Liver (tissue), 9 donors: Measurements from ENCODE around the gene ROPN1L. TPM values are rescaled to one million over a fixed set of nuclear protein-coding genes. Genes with fewer than 3 reads are reported as not detected.

Source experiments
- DNase-seq: peaks from one replicate; pipeline ENCODE4 v3.0.0-alpha.2; 2017; ENCODE audit warnings: low spot score
- H3K27ac ChIP-seq, 2 donors: one replicate each; pipeline ENCODE4 v1.7.0; 2013; ENCODE audit warnings: inconsistent platforms in 2 of 2, low read length in 2 of 2, control low read depth in 1 of 2, low read depth in 1 of 2, mild to moderate bottlenecking in 1 of 2
- H3K27me3 ChIP-seq, 4 donors: one replicate each; pipeline versions ENCODE4 v1.6.1 to v1.7.0; 2013; ENCODE audit warnings: low read length in 3 of 4, inconsistent platforms in 1 of 4, mild to moderate bottlenecking in 1 of 4, moderate library complexity in 1 of 4; ENCODE audit not compliant: control insufficient read depth in 4 of 4, insufficient read depth in 4 of 4
- H3K36me3 ChIP-seq, 4 donors: one replicate each; pipeline versions ENCODE4 v1.6.1 to v1.7.0; 2013; ENCODE audit warnings: low read length in 3 of 4, mild to moderate bottlenecking in 3 of 4, low read depth in 1 of 4, moderate library complexity in 1 of 4; ENCODE audit not compliant: control insufficient read depth in 4 of 4, insufficient read depth in 3 of 4
- H3K4me1 ChIP-seq, 4 donors: one replicate each; pipeline versions ENCODE4 v1.6.1 to v1.7.0; 2013; ENCODE audit warnings: low read length in 3 of 4, mild to moderate bottlenecking in 3 of 4, moderate library complexity in 1 of 4; ENCODE audit not compliant: control insufficient read depth in 4 of 4, insufficient read depth in 4 of 4
- H3K4me3 ChIP-seq, 3 donors: one replicate each; pipeline versions ENCODE4 v1.6.1 to v1.7.0; 2013; ENCODE audit warnings: low read length in 3 of 3, control low read depth in 1 of 3, low read depth in 1 of 3, mild to moderate bottlenecking in 1 of 3
- H3K9ac ChIP-seq, 2 donors: one replicate each; pipeline ENCODE4 v1.7.0; 2013; ENCODE audit warnings: low read length in 2 of 2, mild to moderate bottlenecking in 2 of 2, moderate library complexity in 2 of 2, control low read depth in 1 of 2, low read depth in 1 of 2
- H3K9me3 ChIP-seq, 4 donors: one replicate each; pipeline versions ENCODE4 v1.6.1 to v1.7.0; 2013; ENCODE audit warnings: low read length in 3 of 4; ENCODE audit not compliant: control insufficient read depth in 4 of 4
- ATF3 ChIP-seq: IDR thresholded peaks from 2 replicates; pipeline ENCODE4 v1.6.1; 2016; ENCODE audit warnings: antibody characterized with exemption
- EGR1 ChIP-seq, 2 donors: IDR thresholded peaks; 2 replicates each; pipeline ENCODE4 v1.6.1; 2016 to 2018; ENCODE audit warnings: antibody characterized with exemption in 2 of 2, low read depth in 2 of 2
- FOXA1 ChIP-seq: IDR thresholded peaks from 2 replicates; pipeline ENCODE4 v1.6.1; 2016; ENCODE audit warnings: antibody characterized with exemption
- FOXA2 ChIP-seq: IDR thresholded peaks from 2 replicates; pipeline ENCODE4 v1.6.1; 2016; ENCODE audit warnings: antibody characterized with exemption
- GABPA ChIP-seq, 2 donors: IDR thresholded peaks in 1 of 2; conservative IDR thresholded peaks in 1 of 2; 2 replicates each; pipeline ENCODE4 v1.6.1; 2016; ENCODE audit warnings: antibody characterized with exemption in 2 of 2, mild to moderate bottlenecking in 1 of 2, moderate library complexity in 1 of 2
- HNF4A ChIP-seq, 2 donors: conservative IDR thresholded peaks; 2 replicates each; pipeline ENCODE4 v1.6.1; 2016; ENCODE audit warnings: antibody characterized with exemption in 2 of 2, mild to moderate bottlenecking in 2 of 2
- HNF4G ChIP-seq: IDR thresholded peaks from 2 replicates; pipeline ENCODE4 v1.6.1; 2016; ENCODE audit warnings: antibody characterized with exemption
- NR2F2 ChIP-seq: IDR thresholded peaks from 2 replicates; pipeline ENCODE4 v1.6.1; 2016; ENCODE audit warnings: antibody characterized with exemption
- RAD21 ChIP-seq, 2 donors: IDR thresholded peaks; 2 replicates each; pipeline ENCODE4 v1.6.1; 2016; ENCODE audit warnings: antibody characterized with exemption in 2 of 2, mild to moderate bottlenecking in 2 of 2
- RXRA ChIP-seq, 2 donors: IDR thresholded peaks; 2 replicates each; pipeline ENCODE4 v1.6.1; 2017 to 2018; ENCODE audit warnings: antibody characterized with exemption in 2 of 2, mild to moderate bottlenecking in 1 of 2
- SP1 ChIP-seq: IDR thresholded peaks from 2 replicates; pipeline ENCODE4 v1.6.1; 2018; ENCODE audit warnings: antibody characterized with exemption, mild to moderate bottlenecking
- TAF1 ChIP-seq: conservative IDR thresholded peaks from 2 replicates; pipeline ENCODE4 v1.6.1; 2016; ENCODE audit warnings: antibody characterized with exemption, mild to moderate bottlenecking
- YY1 ChIP-seq: IDR thresholded peaks from 2 replicates; pipeline ENCODE4 v1.6.1; 2016; ENCODE audit warnings: antibody characterized with exemption, mild to moderate bottlenecking
- WGBS: extraction: QIAGEN DNeasy Blood & Tissue Kit; methylation state at CpG from one replicate; pipeline ENCODE4 v1.1.7; 2013; 5-methylcytosine and 5-hydroxymethylcytosine counted together
- polyA plus RNA-seq, 2 donors: library from polyadenylated mRNA; stranded (reverse) in 1 of 2; unstranded in 1 of 2; fragments of 200-250 nt in 1 of 2; fragments of >200 nt in 1 of 2; fragmentation: Nextera tagmentation in 1 of 2; extraction: Ambion mirVana in 1 of 2; gene quantifications; one replicate each; pipeline versions ENCODE4 v1.2.1 to v1.2.3, GENCODE V29; 2013 to 2015
- total RNA-seq, 2 donors: library from RNA; depleted of rRNA; stranded (reverse); fragments of >200 nt; gene quantifications; one replicate each; pipeline ENCODE4 v1.2.3, GENCODE V29; 2014
- TF ChIP-seq, protein P1 (sequence below): IDR thresholded peaks from 2 replicates; pipeline ENCODE4 v1.6.1; 2016; ENCODE audit warnings: antibody characterized with exemption, mild to moderate bottlenecking
- TF ChIP-seq, protein P2 (sequence below): IDR thresholded peaks from 2 replicates; pipeline ENCODE4 v1.6.1; 2016; ENCODE audit warnings: antibody characterized with exemption
- TF ChIP-seq, protein P3 (sequence below): fragments of 150-350 bp; IDR thresholded peaks from 2 replicates; pipeline ENCODE4 v1.5.1; 2017; ENCODE audit warnings: improper control_type of control experiment, low read depth, low read length; ENCODE audit not compliant: missing input control
- TF ChIP-seq, protein P4 (sequence below): IDR thresholded peaks from 2 replicates; pipeline ENCODE4 v1.6.1; 2016; ENCODE audit warnings: antibody characterized with exemption
- donor health status: healthy.
- donor health status: healthy.
- donor health status: healthy.
- donor health status: healthy.
- donor health status: healthy.

ROPN1L gene
- total and polyA plus RNA-seq, 4 donors, result 0.25 to 1.3 (median 0.87) TPM

- Histone ChIP-seq H3K4me1 (no peaks in the 10 kb centered on the region), H3K27me3 (no peaks in the 10 kb centered on the region), H3K36me3 (no peaks in the 10 kb centered on the region), H3K27ac (no peak overlapping the region), H3K4me3 (no peak overlapping the region), H3K9ac (no peak overlapping the region), H3K9me3 (peaks cover 2 to 9% (median 4%) of the 10 kb centered on the region in 4 donors)
- WGBS, result 78% methylated on average over 5 of the region's 5 CpGs
- no peak for DNase-seq
- TF ChIP-seq, protein P1, sequence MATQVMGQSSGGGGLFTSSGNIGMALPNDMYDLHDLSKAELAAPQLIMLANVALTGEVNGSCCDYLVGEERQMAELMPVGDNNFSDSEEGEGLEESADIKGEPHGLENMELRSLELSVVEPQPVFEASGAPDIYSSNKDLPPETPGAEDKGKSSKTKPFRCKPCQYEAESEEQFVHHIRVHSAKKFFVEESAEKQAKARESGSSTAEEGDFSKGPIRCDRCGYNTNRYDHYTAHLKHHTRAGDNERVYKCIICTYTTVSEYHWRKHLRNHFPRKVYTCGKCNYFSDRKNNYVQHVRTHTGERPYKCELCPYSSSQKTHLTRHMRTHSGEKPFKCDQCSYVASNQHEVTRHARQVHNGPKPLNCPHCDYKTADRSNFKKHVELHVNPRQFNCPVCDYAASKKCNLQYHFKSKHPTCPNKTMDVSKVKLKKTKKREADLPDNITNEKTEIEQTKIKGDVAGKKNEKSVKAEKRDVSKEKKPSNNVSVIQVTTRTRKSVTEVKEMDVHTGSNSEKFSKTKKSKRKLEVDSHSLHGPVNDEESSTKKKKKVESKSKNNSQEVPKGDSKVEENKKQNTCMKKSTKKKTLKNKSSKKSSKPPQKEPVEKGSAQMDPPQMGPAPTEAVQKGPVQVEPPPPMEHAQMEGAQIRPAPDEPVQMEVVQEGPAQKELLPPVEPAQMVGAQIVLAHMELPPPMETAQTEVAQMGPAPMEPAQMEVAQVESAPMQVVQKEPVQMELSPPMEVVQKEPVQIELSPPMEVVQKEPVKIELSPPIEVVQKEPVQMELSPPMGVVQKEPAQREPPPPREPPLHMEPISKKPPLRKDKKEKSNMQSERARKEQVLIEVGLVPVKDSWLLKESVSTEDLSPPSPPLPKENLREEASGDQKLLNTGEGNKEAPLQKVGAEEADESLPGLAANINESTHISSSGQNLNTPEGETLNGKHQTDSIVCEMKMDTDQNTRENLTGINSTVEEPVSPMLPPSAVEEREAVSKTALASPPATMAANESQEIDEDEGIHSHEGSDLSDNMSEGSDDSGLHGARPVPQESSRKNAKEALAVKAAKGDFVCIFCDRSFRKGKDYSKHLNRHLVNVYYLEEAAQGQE, result no peak
- TF ChIP-seq HNF4A (conservative IDR thresholded peaks at IDR 0.05) (no peak), FOXA2 (no peak), SP1 (no peak), TAF1 (no peak), ATF3 (no peak), GABPA (IDR thresholded peaks at IDR 0.05 in 1 of 2, conservative IDR thresholded peaks at IDR 0.05 in 1 of 2) (no peak), YY1 (no peak), EGR1 (IDR thresholded peaks at IDR 0.05; ENCODE audit: low read depth in 2 of 2) (no peak), RAD21 (IDR thresholded peaks at IDR 0.05) (no peak), NR2F2 (no peak), RXRA (IDR thresholded peaks at IDR 0.05) (no peak)
- TF ChIP-seq, protein P2, sequence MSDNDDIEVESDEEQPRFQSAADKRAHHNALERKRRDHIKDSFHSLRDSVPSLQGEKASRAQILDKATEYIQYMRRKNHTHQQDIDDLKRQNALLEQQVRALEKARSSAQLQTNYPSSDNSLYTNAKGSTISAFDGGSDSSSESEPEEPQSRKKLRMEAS, result no peak
- TF ChIP-seq, protein P3, sequence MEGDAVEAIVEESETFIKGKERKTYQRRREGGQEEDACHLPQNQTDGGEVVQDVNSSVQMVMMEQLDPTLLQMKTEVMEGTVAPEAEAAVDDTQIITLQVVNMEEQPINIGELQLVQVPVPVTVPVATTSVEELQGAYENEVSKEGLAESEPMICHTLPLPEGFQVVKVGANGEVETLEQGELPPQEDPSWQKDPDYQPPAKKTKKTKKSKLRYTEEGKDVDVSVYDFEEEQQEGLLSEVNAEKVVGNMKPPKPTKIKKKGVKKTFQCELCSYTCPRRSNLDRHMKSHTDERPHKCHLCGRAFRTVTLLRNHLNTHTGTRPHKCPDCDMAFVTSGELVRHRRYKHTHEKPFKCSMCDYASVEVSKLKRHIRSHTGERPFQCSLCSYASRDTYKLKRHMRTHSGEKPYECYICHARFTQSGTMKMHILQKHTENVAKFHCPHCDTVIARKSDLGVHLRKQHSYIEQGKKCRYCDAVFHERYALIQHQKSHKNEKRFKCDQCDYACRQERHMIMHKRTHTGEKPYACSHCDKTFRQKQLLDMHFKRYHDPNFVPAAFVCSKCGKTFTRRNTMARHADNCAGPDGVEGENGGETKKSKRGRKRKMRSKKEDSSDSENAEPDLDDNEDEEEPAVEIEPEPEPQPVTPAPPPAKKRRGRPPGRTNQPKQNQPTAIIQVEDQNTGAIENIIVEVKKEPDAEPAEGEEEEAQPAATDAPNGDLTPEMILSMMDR, result no peak
Measured at GRCh38 chr5:10497554-10497953, 55.9 kb downstream of the ROPN1L start.

DNA sequence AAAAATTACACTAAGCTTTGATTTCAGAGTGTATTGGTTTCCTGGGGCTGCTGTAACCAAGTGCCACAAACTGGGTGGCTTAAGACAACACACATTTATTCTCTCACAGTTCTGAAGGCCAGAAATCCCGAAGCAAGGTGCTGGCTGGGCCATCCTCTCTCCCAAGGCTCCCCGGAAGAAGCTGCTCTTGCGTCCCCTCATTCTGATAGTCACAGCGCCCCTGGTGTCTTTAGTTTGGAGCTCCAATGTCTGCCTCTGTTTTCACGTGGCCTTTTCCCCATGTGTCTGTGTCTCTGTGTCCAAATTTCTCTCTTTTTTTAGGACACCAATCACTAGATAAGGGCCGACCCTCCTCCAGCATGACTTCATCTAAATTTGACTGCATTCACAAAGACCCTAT is 56.7 kb downstream of the ROPN1L start:
- 59% methylated on average over 6 of the region's 6 CpGs for WGBS
- no peaks in the 10 kb centered on the region for H3K36me3 ChIP-seq
- H3K9me3 ChIP-seq, result peaks cover 2 to 9% (median 4%) of the 10 kb centered on the region in 4 donors
- no peaks in the 10 kb centered on the region for H3K4me1 ChIP-seq
- no peak overlapping the region for H3K4me3 ChIP-seq
- H3K27me3 ChIP-seq, result no peaks in the 10 kb centered on the region
- DNase-seq, result no peak
- no peak overlapping the region for H3K9ac ChIP-seq
- no peak overlapping the region for H3K27ac ChIP-seq
- TF ChIP-seq FOXA2 (no peak), RXRA (IDR thresholded peaks at IDR 0.05) (no peak), FOXA1 (no peak), TAF1 (no peak), GABPA (IDR thresholded peaks at IDR 0.05 in 1 of 2, conservative IDR thresholded peaks at IDR 0.05 in 1 of 2) (no peak), YY1 (no peak), HNF4A (conservative IDR thresholded peaks at IDR 0.05) (no peak), EGR1 (IDR thresholded peaks at IDR 0.05; ENCODE audit: low read depth in 2 of 2) (no peak), ATF3 (no peak), RAD21 (IDR thresholded peaks at IDR 0.05) (no peak), NR2F2 (no peak), HNF4G (no peak)
- TF ChIP-seq, protein P4, sequence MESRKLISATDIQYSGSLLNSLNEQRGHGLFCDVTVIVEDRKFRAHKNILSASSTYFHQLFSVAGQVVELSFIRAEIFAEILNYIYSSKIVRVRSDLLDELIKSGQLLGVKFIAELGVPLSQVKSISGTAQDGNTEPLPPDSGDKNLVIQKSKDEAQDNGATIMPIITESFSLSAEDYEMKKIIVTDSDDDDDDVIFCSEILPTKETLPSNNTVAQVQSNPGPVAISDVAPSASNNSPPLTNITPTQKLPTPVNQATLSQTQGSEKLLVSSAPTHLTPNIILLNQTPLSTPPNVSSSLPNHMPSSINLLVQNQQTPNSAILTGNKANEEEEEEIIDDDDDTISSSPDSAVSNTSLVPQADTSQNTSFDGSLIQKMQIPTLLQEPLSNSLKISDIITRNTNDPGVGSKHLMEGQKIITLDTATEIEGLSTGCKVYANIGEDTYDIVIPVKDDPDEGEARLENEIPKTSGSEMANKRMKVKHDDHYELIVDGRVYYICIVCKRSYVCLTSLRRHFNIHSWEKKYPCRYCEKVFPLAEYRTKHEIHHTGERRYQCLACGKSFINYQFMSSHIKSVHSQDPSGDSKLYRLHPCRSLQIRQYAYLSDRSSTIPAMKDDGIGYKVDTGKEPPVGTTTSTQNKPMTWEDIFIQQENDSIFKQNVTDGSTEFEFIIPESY, result no peak
- TF ChIP-seq, protein P3, result no peak
- TF ChIP-seq, protein P1, result no peak
